ENCODE results near the gene CNOT9.

CNOT9 gene

GRCh38 chr2:218644721-218645120, 76.1 kb downstream of the CNOT9 start:
- DNase-seq (ENCODE audit: low spot score), result no peak

- no peak for DNase-seq (ENCODE audit: low spot score)
Measured at GRCh38 chr2:218645126-218645525, 76.5 kb downstream of the CNOT9 start.
